SK-N-SH (cell line): Measurements from ENCODE around the gene PXDC1. TPM values are rescaled to one million over a fixed set of nuclear protein-coding genes. Genes with fewer than 3 reads are reported as not detected.

ENCODE experiments used
- CTCF ChIA-PET: fragments of 300-600, 350-600 bp; formaldehyde crosslinking; extraction: SDS; loops from one replicate; lab custom pipeline; 2021; lab: Yijun Ruan, JAX
- POLR2A ChIA-PET: fragments of 350-600 bp; sonication (Branson Sonifier 250); formaldehyde crosslinking; extraction: SDS; loops from one replicate; lab custom pipeline; 2020; ENCODE audit warnings: antibody characterized with exemption, inconsistent platforms; lab: Yijun Ruan, JAX
- DNase-seq: peaks from one replicate; pipeline ENCODE4 v3.0.0; 2012
- H2AFZ ChIP-seq: fragments of 200-600 bp; sonication (generic); 2 replicates; pipeline ENCODE4 v1.8.1; 2016; ENCODE audit warnings: antibody characterized with exemption, mild to moderate bottlenecking, low read depth
- H3F3A ChIP-seq: fragments of 200-600 bp; sonication (generic); replicated peaks from 2 replicates; pipeline ENCODE3; 2016; ENCODE audit warnings: antibody characterized with exemption, mild to moderate bottlenecking; ENCODE audit not compliant: insufficient read depth
- H3K27ac ChIP-seq, 2 experiments: fragments of 200-500 bp in 1 of 2; fragments of 200-600 bp in 1 of 2; sonication (Bioruptor generic) in 1 of 2; sonication (generic), shearing (Covaris generic) in 1 of 2; 2 replicates each; pipeline versions ENCODE4 v1.5.1 to v1.6.1; 2014 to 2016; ENCODE audit warnings: low read depth in 2 of 2, inconsistent platforms in 1 of 2, low read length in 1 of 2, mild to moderate bottlenecking in 1 of 2, mixed read lengths in 1 of 2
- H3K27me3 ChIP-seq: fragments of 200-600 bp; sonication (generic), shearing (Covaris generic); 2 replicates; pipeline ENCODE4 v1.6.1; 2016; ENCODE audit warnings: mixed run types; ENCODE audit not compliant: insufficient read depth
- H3K36me3 ChIP-seq, 2 experiments: fragments of 200-500 bp in 1 of 2; fragments of 200-600 bp in 1 of 2; sonication (Bioruptor generic) in 1 of 2; sonication (generic) in 1 of 2; replicated peaks in 1 of 2; 2 replicates each; pipeline versions ENCODE3 to v1.5.1; 2014 to 2016; ENCODE audit warnings: low read length in 1 of 2, mild to moderate bottlenecking in 1 of 2; ENCODE audit not compliant: insufficient read depth in 2 of 2, control insufficient read depth in 1 of 2
- H3K4me1 ChIP-seq, 2 experiments: fragments of 200-500 bp in 1 of 2; fragments of 200-600 bp in 1 of 2; sonication (Bioruptor generic) in 1 of 2; sonication (generic), shearing (Covaris generic) in 1 of 2; 2 replicates each; pipeline versions ENCODE4 v1.5.1 to v1.6.1; 2014 to 2016; ENCODE audit warnings: low read depth in 1 of 2, low read length in 1 of 2, mixed run types in 1 of 2; ENCODE audit not compliant: insufficient read depth in 2 of 2, control insufficient read depth in 1 of 2
- H3K4me2 ChIP-seq: fragments of 200-600 bp; sonication (generic), shearing (Covaris generic); 2 replicates; pipeline ENCODE4 v1.6.1; 2017; ENCODE audit warnings: mixed run types
- H3K4me3 ChIP-seq, 2 experiments: fragments of 200-500 bp in 1 of 2; fragments of 200-600 bp in 1 of 2; sonication (Bioruptor generic) in 1 of 2; sonication (generic), shearing (Covaris generic) in 1 of 2; 2 replicates each; pipeline versions ENCODE4 v1.5.1 to v1.8.1; 2014 to 2016; ENCODE audit warnings: low read depth in 2 of 2, inconsistent platforms in 1 of 2, low read length in 1 of 2, mild to moderate bottlenecking in 1 of 2, mixed read lengths in 1 of 2, moderate library complexity in 1 of 2
- H3K79me2 ChIP-seq: fragments of 200-600 bp; sonication (generic); 2 replicates; pipeline ENCODE4 v1.8.1; 2017; ENCODE audit warnings: mild to moderate bottlenecking; ENCODE audit not compliant: insufficient read depth
- H3K9ac ChIP-seq: fragments of 200-600 bp; sonication (generic); 2 replicates; pipeline ENCODE4 v1.6.1; 2017; ENCODE audit warnings: mixed run types
- H3K9me2 ChIP-seq: fragments of 200-600 bp; sonication (generic); 2 replicates; pipeline ENCODE4 v1.6.1; 2017; ENCODE audit warnings: mixed run types
- H3K9me3 ChIP-seq: fragments of 200-600 bp; sonication (generic); 2 replicates; pipeline ENCODE4 v1.6.1; 2017; ENCODE audit warnings: mixed run types, mild to moderate bottlenecking, moderate library complexity
- H4K20me1 ChIP-seq: fragments of 200-600 bp; sonication (generic); 2 replicates; pipeline ENCODE4 v1.6.1; 2017; ENCODE audit warnings: mild to moderate bottlenecking, mixed run types; ENCODE audit not compliant: insufficient read depth
- CHD2 ChIP-seq: fragments of 150-350 bp; IDR thresholded peaks from 2 replicates; pipeline ENCODE4 v1.6.1; 2018; ENCODE audit warnings: low read length; ENCODE audit not compliant: partially characterized antibody
- EP300 ChIP-seq, 2 experiments: IDR thresholded peaks; 2 replicates each; pipeline versions ENCODE4 v1.4.0 to v1.6.1; 2012; ENCODE audit warnings: borderline replicate concordance in 1 of 2, low read depth in 1 of 2, low read length in 1 of 2
- FOXJ3 ChIP-seq: sonication (generic); formaldehyde crosslinking; IDR thresholded peaks from 2 replicates; pipeline ENCODE4 v1.5.1; 2020; ENCODE audit warnings: mild to moderate bottlenecking, missing genetic modification reagents
- FOXM1 ChIP-seq: IDR thresholded peaks from 2 replicates; pipeline ENCODE4 v1.4.0; 2012; ENCODE audit warnings: low read depth, mild to moderate bottlenecking
- GATA2 ChIP-seq: sonication (generic); formaldehyde crosslinking; IDR thresholded peaks from 2 replicates; pipeline ENCODE4 v1.5.0; 2020; ENCODE audit warnings: mild to moderate bottlenecking, missing genetic modification reagents
- JUND ChIP-seq: IDR thresholded peaks from 2 replicates; pipeline ENCODE4 v1.4.0; 2012
- MEF2A ChIP-seq: IDR thresholded peaks from 2 replicates; pipeline ENCODE4 v1.4.0; 2012; ENCODE audit warnings: low read depth, borderline replicate concordance
- MXI1 ChIP-seq: IDR thresholded peaks from 2 replicates; pipeline ENCODE4 v1.6.1; 2012; ENCODE audit warnings: mild to moderate bottlenecking, low read depth, low read length, improper control_type of control experiment
- NFIC ChIP-seq: IDR thresholded peaks from 2 replicates; pipeline ENCODE4 v1.4.0; 2012; ENCODE audit warnings: borderline replicate concordance
- NRF1 ChIP-seq: IDR thresholded peaks from 2 replicates; pipeline ENCODE4 v1.6.1; 2012; ENCODE audit warnings: low read depth, mild to moderate bottlenecking, low read length
- RAD21 ChIP-seq: IDR thresholded peaks from 2 replicates; pipeline ENCODE4 v1.6.1; 2012; ENCODE audit warnings: mild to moderate bottlenecking, low read length
- RFX5 ChIP-seq: IDR thresholded peaks from 2 replicates; pipeline ENCODE4 v1.6.1; 2012; ENCODE audit warnings: mild to moderate bottlenecking, improper control_type of control experiment, low read length
- RXRA ChIP-seq: IDR thresholded peaks from 2 replicates; pipeline ENCODE4 v1.4.0; 2012; ENCODE audit warnings: low read depth, mild to moderate bottlenecking, borderline replicate concordance
- SIN3A ChIP-seq: IDR thresholded peaks from 2 replicates; pipeline ENCODE4 v1.6.1; 2012; ENCODE audit warnings: low read depth, mild to moderate bottlenecking, low read length, moderate library complexity, borderline replicate concordance
- TCF12 ChIP-seq: IDR thresholded peaks from 2 replicates; pipeline ENCODE4 v1.4.0; 2012
- TEAD4 ChIP-seq: IDR thresholded peaks from 2 replicates; pipeline ENCODE4 v1.4.0; 2012; ENCODE audit warnings: mild to moderate bottlenecking, borderline replicate concordance; ENCODE audit not compliant: insufficient read depth
- YY1 ChIP-seq: IDR thresholded peaks from 2 replicates; pipeline ENCODE4 v1.4.0; 2012; ENCODE audit warnings: low read depth, mild to moderate bottlenecking
- WGBS: methylation state at CpG from one replicate; pipeline ENCODE4 v1.1.6; 2017; ENCODE audit warnings: low lambda C conversion rate; 5-methylcytosine and 5-hydroxymethylcytosine counted together
- polyA plus RNA-seq, 3 experiments: library from polyadenylated mRNA; depleted of rRNA; stranded (reverse); fragments of >200 nt; gene quantifications; 2 replicates each; pipeline ENCODE4 v1.2.3, GENCODE V29; 2012
- TF ChIP-seq, protein P1 (sequence below): IDR thresholded peaks from 2 replicates; pipeline ENCODE4 v1.6.1; 2012; ENCODE audit warnings: mild to moderate bottlenecking, low read depth, low read length, moderate library complexity
- TF ChIP-seq, protein P2 (sequence below): IDR thresholded peaks from 2 replicates; pipeline ENCODE4 v1.4.0; 2012; ENCODE audit warnings: low read depth
- TF ChIP-seq, protein P3 (sequence below): fragments of 150-350 bp; IDR thresholded peaks from 2 replicates; pipeline ENCODE4 v1.6.1; 2016; ENCODE audit warnings: mild to moderate bottlenecking, low read depth, low read length

PXDC1 gene
- polyA plus RNA-seq, 1 of the 3 experiments (the other 2 are of a cell fraction), result 14.1 TPM

DNA sequence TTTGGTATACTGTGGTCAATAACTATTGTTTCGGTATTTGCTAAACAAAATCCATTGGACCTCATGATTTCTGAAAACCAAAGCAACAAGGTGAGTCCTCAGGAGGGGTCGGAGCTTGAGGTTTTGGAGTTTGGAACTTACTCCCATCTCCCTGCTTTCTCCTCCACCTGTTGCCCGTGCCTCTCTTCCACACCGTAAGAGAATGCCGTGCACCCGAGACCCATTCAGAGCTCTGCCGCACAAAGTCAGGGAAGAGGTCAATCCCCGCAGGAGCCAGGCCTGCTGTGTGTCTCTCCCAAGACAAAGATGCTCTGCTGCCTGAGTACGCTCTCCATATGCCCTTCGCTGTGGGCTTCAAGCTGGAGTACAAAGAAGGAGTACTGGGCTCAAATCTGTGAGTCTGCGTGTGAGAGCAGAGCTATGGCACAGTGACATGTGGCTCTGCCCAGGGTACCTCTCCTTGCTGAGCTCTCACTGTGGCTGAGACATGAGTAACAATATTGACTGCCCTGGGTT, 23.9 kb downstream of the PXDC1 start:
- H3K4me1 ChIP-seq, result peaks cover 0 to 9% of the 10 kb centered on the region in 2 experiments; a peak in 2 of 4 replicates
- 92% methylated on average over 6 of the region's 11 CpGs for WGBS
- no peak overlapping the region for H3K4me2 ChIP-seq
- TF ChIP-seq NFIC (no peak), RXRA (no peak), FOXJ3 (CRISPR knock-in tag) (no peak), YY1 (no peak)
- no peak overlapping the region for H3K9ac ChIP-seq
- peaks cover 100% of the 10 kb centered on the region for H4K20me1 ChIP-seq
- H3F3A ChIP-seq, result peaks cover 2% of the 10 kb centered on the region
- H3K4me3 ChIP-seq, result no peak overlapping the region
- H3K79me2 ChIP-seq, result peaks cover 76% of the 10 kb centered on the region
- no peak for DNase-seq
- H3K27ac ChIP-seq, result no peak overlapping the region
- no peak overlapping the region for H2AFZ ChIP-seq
- peaks cover 67 to 80% of the 10 kb centered on the region in 2 experiments for H3K36me3 ChIP-seq
- no peaks in the 10 kb centered on the region for H3K27me3 ChIP-seq
- POLR2A ChIA-PET, result no interaction called here
- H3K9me2 ChIP-seq, result no peaks in the 10 kb centered on the region
- H3K9me3 ChIP-seq, result no peaks in the 10 kb centered on the region
- CTCF ChIA-PET, result interaction anchor here (0.6 to 9.1 kb wide), 3 partner anchors 14 to 1432 kb away, joined by 3 to 158 read pairs (median 4); no protein-coding TSS in a partner anchor

DNA sequence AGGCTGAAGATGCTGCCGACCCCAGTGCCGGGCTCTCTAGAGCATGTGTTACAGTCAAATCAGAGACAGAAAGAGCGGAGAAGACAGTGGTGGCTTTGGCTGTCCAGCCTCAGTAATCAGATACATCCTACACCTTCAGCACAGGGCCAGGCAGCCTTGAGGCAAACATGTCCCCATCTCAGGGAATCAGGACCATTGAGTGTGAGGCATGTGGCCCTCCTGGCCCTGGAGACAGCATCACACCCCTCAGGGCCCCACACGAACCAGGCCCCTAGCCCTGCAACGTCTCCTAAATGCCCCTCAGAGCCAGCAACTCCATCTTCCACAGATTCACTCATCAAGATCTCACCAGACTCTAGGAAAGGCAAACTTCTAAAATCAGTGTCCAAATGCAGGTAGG, 24.5 kb downstream of the PXDC1 start:
- no peak overlapping the region for H3K4me2 ChIP-seq
- ChIA-PET POLR2A (no interaction called here), CTCF (interaction anchor here (1.6 kb wide), 2 partner anchors 15 to 447 kb away, joined by 4 to 8 read pairs; no protein-coding TSS in a partner anchor)
- H3K36me3 ChIP-seq, result peaks cover 70 to 86% of the 10 kb centered on the region in 2 experiments
- H3K9me2 ChIP-seq, result no peaks in the 10 kb centered on the region
- H3F3A ChIP-seq, result peaks cover 9% of the 10 kb centered on the region
- no peaks in the 10 kb centered on the region for H3K27me3 ChIP-seq
- no peak overlapping the region for H2AFZ ChIP-seq
- WGBS, result 71% methylated on average over 5 of the region's 5 CpGs
- H3K27ac ChIP-seq, result no peak overlapping the region
- H3K4me3 ChIP-seq, result no peak overlapping the region
- no peak for TF ChIP-seq MEF2A
- TF ChIP-seq SIN3A, result no peak
- TF ChIP-seq RXRA, result no peak
- TF ChIP-seq, protein P1, sequence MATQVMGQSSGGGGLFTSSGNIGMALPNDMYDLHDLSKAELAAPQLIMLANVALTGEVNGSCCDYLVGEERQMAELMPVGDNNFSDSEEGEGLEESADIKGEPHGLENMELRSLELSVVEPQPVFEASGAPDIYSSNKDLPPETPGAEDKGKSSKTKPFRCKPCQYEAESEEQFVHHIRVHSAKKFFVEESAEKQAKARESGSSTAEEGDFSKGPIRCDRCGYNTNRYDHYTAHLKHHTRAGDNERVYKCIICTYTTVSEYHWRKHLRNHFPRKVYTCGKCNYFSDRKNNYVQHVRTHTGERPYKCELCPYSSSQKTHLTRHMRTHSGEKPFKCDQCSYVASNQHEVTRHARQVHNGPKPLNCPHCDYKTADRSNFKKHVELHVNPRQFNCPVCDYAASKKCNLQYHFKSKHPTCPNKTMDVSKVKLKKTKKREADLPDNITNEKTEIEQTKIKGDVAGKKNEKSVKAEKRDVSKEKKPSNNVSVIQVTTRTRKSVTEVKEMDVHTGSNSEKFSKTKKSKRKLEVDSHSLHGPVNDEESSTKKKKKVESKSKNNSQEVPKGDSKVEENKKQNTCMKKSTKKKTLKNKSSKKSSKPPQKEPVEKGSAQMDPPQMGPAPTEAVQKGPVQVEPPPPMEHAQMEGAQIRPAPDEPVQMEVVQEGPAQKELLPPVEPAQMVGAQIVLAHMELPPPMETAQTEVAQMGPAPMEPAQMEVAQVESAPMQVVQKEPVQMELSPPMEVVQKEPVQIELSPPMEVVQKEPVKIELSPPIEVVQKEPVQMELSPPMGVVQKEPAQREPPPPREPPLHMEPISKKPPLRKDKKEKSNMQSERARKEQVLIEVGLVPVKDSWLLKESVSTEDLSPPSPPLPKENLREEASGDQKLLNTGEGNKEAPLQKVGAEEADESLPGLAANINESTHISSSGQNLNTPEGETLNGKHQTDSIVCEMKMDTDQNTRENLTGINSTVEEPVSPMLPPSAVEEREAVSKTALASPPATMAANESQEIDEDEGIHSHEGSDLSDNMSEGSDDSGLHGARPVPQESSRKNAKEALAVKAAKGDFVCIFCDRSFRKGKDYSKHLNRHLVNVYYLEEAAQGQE, result no peak
- no peak for TF ChIP-seq MXI1
- TF ChIP-seq NFIC, result no peak
- TF ChIP-seq TCF12, result no peak
- no peak for TF ChIP-seq TEAD4
- no peak for TF ChIP-seq FOXM1
- TF ChIP-seq RAD21, result no peak
- TF ChIP-seq, protein P2, sequence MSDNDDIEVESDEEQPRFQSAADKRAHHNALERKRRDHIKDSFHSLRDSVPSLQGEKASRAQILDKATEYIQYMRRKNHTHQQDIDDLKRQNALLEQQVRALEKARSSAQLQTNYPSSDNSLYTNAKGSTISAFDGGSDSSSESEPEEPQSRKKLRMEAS, result no peak
- TF ChIP-seq RFX5, result no peak
- TF ChIP-seq GATA2 (CRISPR knock-in tag), result no peak
- TF ChIP-seq NRF1, result no peak
- no peak for TF ChIP-seq JUND
- no peak for TF ChIP-seq EP300 (IDR thresholded peaks at IDR 0.05; ENCODE audit: borderline replicate concordance in 1 of 2, low read depth in 1 of 2, low read length in 1 of 2)
- TF ChIP-seq CHD2, result no peak
- no peak for TF ChIP-seq FOXJ3 (CRISPR knock-in tag)
- TF ChIP-seq, protein P3, sequence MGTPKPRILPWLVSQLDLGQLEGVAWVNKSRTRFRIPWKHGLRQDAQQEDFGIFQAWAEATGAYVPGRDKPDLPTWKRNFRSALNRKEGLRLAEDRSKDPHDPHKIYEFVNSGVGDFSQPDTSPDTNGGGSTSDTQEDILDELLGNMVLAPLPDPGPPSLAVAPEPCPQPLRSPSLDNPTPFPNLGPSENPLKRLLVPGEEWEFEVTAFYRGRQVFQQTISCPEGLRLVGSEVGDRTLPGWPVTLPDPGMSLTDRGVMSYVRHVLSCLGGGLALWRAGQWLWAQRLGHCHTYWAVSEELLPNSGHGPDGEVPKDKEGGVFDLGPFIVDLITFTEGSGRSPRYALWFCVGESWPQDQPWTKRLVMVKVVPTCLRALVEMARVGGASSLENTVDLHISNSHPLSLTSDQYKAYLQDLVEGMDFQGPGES, result no peak
- H3K4me1 ChIP-seq, result peaks cover 0 to 5% of the 10 kb centered on the region in 2 experiments; a peak in 1 of 4 replicates
- no peak overlapping the region for H3K9ac ChIP-seq
- H3K79me2 ChIP-seq, result peaks cover 70% of the 10 kb centered on the region
- DNase-seq, result no peak
- no peaks in the 10 kb centered on the region for H3K9me3 ChIP-seq
- peaks cover 95% of the 10 kb centered on the region for H4K20me1 ChIP-seq
